Measurements from ENCODE around the gene POLR2J3. TPM values are rescaled to one million over a fixed set of nuclear protein-coding genes. Genes with fewer than 3 reads are reported as not detected.
"Not testable (repeated sequence)": the region's sequence is repeated elsewhere in the genome, so short reads cannot be mapped to it uniquely, and the experiment has no call there.

POLR2J3 gene
- total RNA-seq, 1 donor from 2014 or later, result 18.9 TPM

- intact Hi-C loops (cut with DNase I), result not testable (repeated sequence)
- DNase-seq (ENCODE audit: low spot score), result peak; percentile 77
Observed at GRCh38 chr7:102592477-102593019, 20.2 kb upstream of the POLR2J3 start.

GRCh38 chr7:102589857-102590256 lies 17.5 kb upstream of the POLR2J3 start:
- DNase-seq (ENCODE audit: low spot score); intact Hi-C loops (cut with DNase I): not testable (repeated sequence)

DNA sequence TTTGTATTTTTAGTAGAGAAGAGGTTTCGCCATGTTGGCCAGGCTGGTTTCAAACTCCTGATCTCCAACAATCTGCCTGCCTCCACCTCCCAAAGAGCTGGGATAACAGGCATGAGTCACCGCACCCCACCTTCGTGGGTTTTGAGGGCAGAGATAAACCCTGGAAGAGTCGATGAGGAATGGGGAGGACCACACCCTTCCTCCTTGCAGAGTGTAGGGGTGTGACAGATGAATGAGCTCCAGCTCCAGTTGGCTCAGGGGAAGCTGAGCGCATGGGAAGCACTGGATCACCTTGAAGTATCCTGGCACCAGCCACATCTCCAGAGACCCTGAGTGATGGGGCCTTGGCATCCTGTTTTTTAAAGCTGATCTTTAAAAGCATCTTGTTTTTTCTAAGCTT lies 11.1 kb upstream of the POLR2J3 start:
- DNase-seq (ENCODE audit: low spot score); intact Hi-C loops (cut with DNase I): not testable (repeated sequence)

DNA sequence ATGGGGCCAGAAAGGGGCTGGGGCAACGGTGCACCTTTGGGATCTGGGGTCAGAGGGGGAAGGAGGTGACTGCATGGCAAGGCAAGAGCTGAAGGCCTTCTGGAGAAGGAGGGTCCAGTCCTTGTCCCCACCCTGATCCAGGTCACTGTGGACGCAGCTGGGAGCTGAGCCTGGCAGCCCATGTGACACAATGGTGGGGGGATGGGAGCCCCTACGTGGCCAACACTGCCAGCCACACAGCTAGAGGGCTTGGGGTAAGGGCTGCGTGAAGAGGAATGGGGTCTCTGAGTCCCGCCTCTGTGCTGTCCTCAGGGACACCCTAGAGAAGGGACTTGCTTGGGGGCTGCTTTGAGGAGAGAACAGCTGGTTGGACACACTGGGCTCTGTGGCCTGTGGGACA lies 9.3 kb upstream of the POLR2J3 start:
- DNase-seq (ENCODE audit: low spot score); intact Hi-C loops (cut with DNase I): not testable (repeated sequence)

DNA sequence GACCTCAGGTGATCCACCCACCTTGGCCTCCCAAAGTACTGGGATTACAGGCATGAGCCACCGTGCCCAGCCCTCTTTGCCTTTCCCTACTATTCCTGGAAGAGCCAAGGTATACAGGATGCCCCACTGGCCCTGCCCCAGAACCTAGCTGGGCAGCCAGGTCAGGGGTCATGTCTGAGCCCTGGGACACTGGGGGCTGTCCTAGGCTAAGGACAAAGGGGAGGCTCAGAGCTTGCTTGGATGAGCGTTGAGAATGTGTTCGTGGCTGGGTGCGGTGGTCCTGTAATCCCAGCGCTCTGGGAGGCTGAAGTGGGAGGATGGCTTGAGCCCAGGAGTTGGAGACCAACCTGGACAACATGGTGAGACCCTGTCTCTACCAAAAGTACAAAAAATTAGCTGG lies 6.1 kb upstream of the POLR2J3 start:
- peak; percentile 66 for DNase-seq (ENCODE audit: low spot score)
- intact Hi-C loops (cut with DNase I), result not testable (repeated sequence)

- intact Hi-C loops (cut with DNase I), result not testable (repeated sequence)
- peak; percentile 74 for DNase-seq (ENCODE audit: low spot score)
Observed at GRCh38 chr7:102577315-102578240, 5.2 kb upstream of the POLR2J3 start.

GRCh38 chr7:102576363-102576762 lies 4.0 kb upstream of the POLR2J3 start:
- intact Hi-C loops (cut with DNase I); DNase-seq (ENCODE audit: low spot score): not testable (repeated sequence)

DNA sequence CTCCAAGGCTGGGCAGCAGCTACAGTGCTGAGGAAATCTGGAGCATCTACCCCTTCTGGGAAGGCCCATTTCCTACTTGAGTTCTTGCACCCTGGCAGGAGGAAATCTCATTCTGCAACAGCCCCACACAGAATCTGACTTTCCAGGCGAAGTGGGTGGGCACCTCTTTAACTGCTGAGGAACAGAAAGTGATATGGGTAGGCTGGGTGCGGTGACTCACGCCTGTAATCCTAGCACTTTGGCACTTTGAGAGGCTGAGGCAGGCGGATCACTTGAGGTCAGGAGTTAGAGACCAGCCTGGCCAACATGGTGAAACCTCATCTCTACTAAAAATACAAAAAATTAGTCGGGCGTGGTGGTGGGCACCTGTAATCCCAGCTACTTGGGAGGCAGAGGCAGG lies 2.2 kb upstream of the POLR2J3 start:
- intact Hi-C loops (cut with DNase I); DNase-seq (ENCODE audit: low spot score): not testable (repeated sequence)

DNA sequence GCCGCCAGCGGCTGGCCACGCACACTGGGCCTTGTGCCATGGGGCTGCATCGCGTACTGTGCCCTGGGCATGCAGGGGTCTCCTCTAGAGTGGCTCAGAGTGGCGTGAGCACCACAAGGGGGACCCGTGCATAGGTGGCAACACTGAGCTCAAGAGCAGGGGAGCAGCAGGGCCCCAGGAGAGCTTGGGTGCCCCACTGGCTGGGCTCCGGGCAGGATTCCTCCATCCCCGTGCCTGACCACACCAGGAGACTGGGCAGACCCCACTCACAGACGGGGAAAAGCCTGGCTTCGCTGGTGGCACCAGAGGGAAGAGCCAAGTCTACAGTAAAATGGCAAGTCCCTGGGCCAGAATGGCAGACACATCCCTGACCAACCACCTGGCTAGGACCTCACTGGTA lies 3.8 kb downstream of the POLR2J3 start:
- DNase-seq (ENCODE audit: low spot score); intact Hi-C loops (cut with DNase I): not testable (repeated sequence)

GRCh38 chr7:102550808-102551422 lies 21.5 kb downstream of the POLR2J3 start, which contains the start of gene SPDYE2:
TSS of gene SPDYE2 (plus strand) at chr7:102551226. CDS start at chr7:102553256, 2,030 bp downstream.
- intact Hi-C loops (cut with DNase I); DNase-seq (ENCODE audit: low spot score): not testable (repeated sequence)

DNA sequence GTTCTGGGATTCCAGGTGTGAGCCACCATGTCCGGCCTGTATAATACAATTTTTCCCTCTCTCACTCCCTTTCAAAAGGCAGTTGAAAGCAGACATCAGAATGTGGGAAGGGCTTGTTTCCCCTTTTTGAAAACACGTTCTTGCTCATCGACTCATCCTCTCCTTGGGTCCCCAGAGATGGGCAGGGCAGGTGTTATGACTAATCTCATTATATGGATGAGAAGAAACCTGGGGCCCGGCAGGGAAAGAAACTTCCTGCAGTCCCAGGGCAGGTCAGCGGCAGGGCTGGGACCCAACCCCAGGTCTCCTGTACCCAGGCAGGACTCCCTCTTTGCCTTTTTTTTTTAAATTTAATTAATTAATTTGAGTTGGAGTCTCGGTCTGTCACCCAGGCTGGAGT lies 26.0 kb downstream of the POLR2J3 start:
- intact Hi-C loops (cut with DNase I); DNase-seq (ENCODE audit: low spot score): not testable (repeated sequence)

DNA sequence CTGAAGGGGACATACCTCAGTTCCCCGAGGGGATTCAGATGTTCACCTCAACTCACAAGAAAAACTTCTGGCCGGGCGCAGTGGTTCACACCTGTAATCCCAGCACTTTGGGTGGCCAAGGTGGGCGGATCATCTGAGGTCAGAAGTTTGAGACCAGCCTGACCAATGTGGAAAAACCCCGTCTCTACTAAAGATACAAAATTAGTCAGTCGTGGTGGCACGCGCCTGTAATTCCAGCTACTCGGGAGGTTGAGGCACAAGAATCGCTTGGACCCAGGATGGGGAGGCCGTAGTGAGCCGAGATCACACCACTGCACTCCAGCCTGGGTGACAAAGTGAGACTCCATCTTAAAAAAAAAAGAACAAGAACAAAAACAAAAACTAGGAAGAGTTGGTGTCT lies 27.1 kb downstream of the POLR2J3 start:
- DNase-seq (ENCODE audit: low spot score); intact Hi-C loops (cut with DNase I): not testable (repeated sequence)

GRCh38 chr7:102544372-102544771 lies 28.0 kb downstream of the POLR2J3 start:
- intact Hi-C loops (cut with DNase I), result not testable (repeated sequence)

GRCh38 chr7:102543596-102543995 lies 28.8 kb downstream of the POLR2J3 start, which contains the start of gene UPK3BL2:
TSS of gene UPK3BL2 (minus strand) at chr7:102543696. CDS start at chr7:102543636, 60 bp downstream.
- intact Hi-C loops (cut with DNase I); DNase-seq (ENCODE audit: low spot score): not testable (repeated sequence)

More at GRCh38 chr7:102544372-102544771, 28.0 kb downstream of the POLR2J3 start:
- not testable (repeated sequence) for DNase-seq (ENCODE audit: low spot score)

DNA sequence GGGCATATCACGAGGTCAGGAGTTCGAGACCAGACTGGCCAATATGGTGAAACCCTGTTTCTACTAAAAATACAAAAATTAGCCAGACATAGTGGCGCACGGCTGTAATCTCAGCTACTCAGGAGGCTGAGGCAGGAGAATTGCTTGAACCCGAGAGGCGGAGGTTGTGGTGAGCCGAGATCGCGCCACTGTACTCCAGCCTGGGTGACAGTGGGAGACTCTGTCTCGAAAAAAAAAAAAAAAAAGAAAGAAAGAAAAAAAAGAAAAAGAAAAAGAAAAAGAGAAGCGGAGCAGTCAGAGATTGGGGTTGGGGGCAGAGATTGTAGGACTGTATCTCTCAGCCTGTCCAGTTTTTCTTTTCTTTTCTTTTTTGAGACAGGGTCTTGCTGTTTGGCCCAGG lies 29.6 kb downstream of the POLR2J3 start:
- DNase-seq (ENCODE audit: low spot score), result peak; percentile 65
- intact Hi-C loops (cut with DNase I), result not testable (repeated sequence)

- intact Hi-C loops (cut with DNase I), result not testable (repeated sequence)
- peak; percentile 60 for DNase-seq (ENCODE audit: low spot score)
Observed at GRCh38 chr7:102542083-102542482, 30.3 kb downstream of the POLR2J3 start.

GRCh38 chr7:102540604-102541003 lies 31.8 kb downstream of the POLR2J3 start:
- peak; percentile 46 for DNase-seq (ENCODE audit: low spot score)
- intact Hi-C loops (cut with DNase I), result not testable (repeated sequence)

GRCh38 chr7:102535062-102535615 lies 37.2 kb downstream of the POLR2J3 start:
- DNase-seq (ENCODE audit: low spot score); intact Hi-C loops (cut with DNase I): not testable (repeated sequence)

GRCh38 chr7:102532127-102532526 lies 40.3 kb downstream of the POLR2J3 start:
- intact Hi-C loops (cut with DNase I), result not testable (repeated sequence)
- peak; percentile 17 for DNase-seq (ENCODE audit: low spot score)

- intact Hi-C loops (cut with DNase I), result not testable (repeated sequence)
- DNase-seq (ENCODE audit: low spot score), result peak; percentile 38
Observed at GRCh38 chr7:102531583-102531982, 40.8 kb downstream of the POLR2J3 start.

Data from cardiac septum (tissue), 1 donor.